H1 (cell line): ENCODE measurements around the gene PFN2. TPM values are rescaled to one million over a fixed set of nuclear protein-coding genes. Genes with fewer than 3 reads are reported as not detected.

Experiments used
- ASH2L ChIP-seq: fragments of 200-600, 300-600 bp; sonication (generic); IDR thresholded peaks from one replicate; pipeline ENCODE4 v1.7.1; 2017; ENCODE audit warnings: low read length
- ATF2 ChIP-seq: IDR thresholded peaks from 2 replicates; pipeline ENCODE4 v1.6.1; 2012; ENCODE audit warnings: low read length, inconsistent platforms
- SRF ChIP-seq: IDR thresholded peaks from 2 replicates; pipeline ENCODE4 v1.6.1; 2011; ENCODE audit warnings: mild to moderate bottlenecking, low read depth, low read length, moderate library complexity
- TBP ChIP-seq: IDR thresholded peaks from 2 replicates; pipeline ENCODE4 v1.6.1; 2011; ENCODE audit warnings: low read depth, low read length, improper control_type of control experiment
- TEAD4 ChIP-seq: IDR thresholded peaks from 2 replicates; pipeline ENCODE4 v1.6.1; 2012; ENCODE audit warnings: low read depth, low read length, inconsistent platforms, mixed read lengths
- polyA plus RNA-seq, 7 experiments: library from polyadenylated mRNA; depleted of rRNA in 3 of 7; stranded (reverse) in 5 of 7; unstranded in 2 of 7; fragments of >200 nt in 5 of 7; fragments of 200-250 nt in 2 of 7; gene quantifications; 1 replicate in 5 of 7; 2 replicates in 1 of 7; 4 replicates in 1 of 7; pipeline versions ENCODE4 v1.2.1 to v1.2.3, GENCODE V29; 2011 to 2013; ENCODE audit warnings: missing spikeins in 2 of 7, mixed read lengths in 2 of 7
- total RNA-seq: library from RNA; stranded (reverse); fragmentation: NEBNext Ultra II Directional; extraction: Animal tissue kit (Norgen Biotek cat#: 25700); gene quantifications from 2 replicates; pipeline ENCODE4 v1.2.1, GENCODE V29; 2021

Gene PFN2
- total and polyA plus RNA-seq, 2 of the 8 experiments (the other 6 are each of a cell fraction or from before 2014, with no cell fraction given): 175 to 311 TPM

GRCh38 chr3:149941946-149942345, 28.7 kb downstream of the PFN2 start (continued):
- TF ChIP-seq ATF2: no peak
- TF ChIP-seq ASH2L: no peak
- no peak for TF ChIP-seq SRF
- no peak for TF ChIP-seq TBP
- TF ChIP-seq TEAD4: no peak
